Sigmoid colon (tissue), 7 donors: ENCODE data around the gene PANX1. TPM values are rescaled to one million over a fixed set of nuclear protein-coding genes. Genes with fewer than 3 reads are reported as not detected.

Experiments used
- DNase-seq: peaks from one replicate; pipeline ENCODE4 v3.0.0-alpha.2; 2019
- H3K27ac ChIP-seq, 4 donors: fragments of 200-600 bp; sonication (generic); one replicate each; pipeline ENCODE4 v1.5.1; 2016 to 2019; ENCODE audit warnings: mild to moderate bottlenecking in 1 of 4
- H3K27me3 ChIP-seq, 3 donors: fragments of 200-600 bp; sonication (generic); one replicate each; pipeline ENCODE4 v1.5.1; 2019; ENCODE audit warnings: mild to moderate bottlenecking in 1 of 3
- H3K36me3 ChIP-seq, 4 donors: fragments of 200-600 bp; sonication (generic); one replicate each; pipeline ENCODE4 v1.5.1; 2016 to 2019
- H3K4me1 ChIP-seq, 4 donors: fragments of 200-600 bp; sonication (generic); one replicate each; pipeline ENCODE4 v1.5.1; 2017 to 2019
- H3K4me3 ChIP-seq, 4 donors: fragments of 200-600 bp; sonication (generic); one replicate each; pipeline ENCODE4 v1.5.1; 2017 to 2019; ENCODE audit warnings: mild to moderate bottlenecking in 2 of 4, moderate library complexity in 1 of 4
- H3K9me3 ChIP-seq, 4 donors: fragments of 200-600 bp in 3 of 4; sonication (generic) in 3 of 4; one replicate each; pipeline versions ENCODE4 v1.5.1 to v1.6.1; 2013 to 2019
- CTCF ChIP-seq, 4 experiments: fragments of 450-650 bp in 3 of 4; fragments of 200-600 bp in 1 of 4; IDR thresholded peaks; one replicate each; pipeline ENCODE4 v1.5.1; 2016 to 2019; ENCODE audit warnings: antibody characterized with exemption in 4 of 4, mild to moderate bottlenecking in 3 of 4, moderate library complexity in 2 of 4
- EP300 ChIP-seq, 4 donors: sonication (generic); formaldehyde crosslinking; IDR thresholded peaks; one replicate each; pipeline ENCODE4 v1.6.1; 2017; ENCODE audit warnings: antibody characterized with exemption in 4 of 4
- POLR2A ChIP-seq, 2 donors: fragments of 450-650 bp; IDR thresholded peaks; one replicate each; pipeline ENCODE4 v1.6.1; 2016; ENCODE audit warnings: antibody characterized with exemption in 2 of 2, mild to moderate bottlenecking in 2 of 2, moderate library complexity in 2 of 2
- POLR2AphosphoS5 ChIP-seq, 4 donors: sonication (generic); formaldehyde crosslinking; IDR thresholded peaks; one replicate each; pipeline ENCODE4 v1.6.1; 2017; ENCODE audit warnings: antibody characterized with exemption in 4 of 4
- WGBS, 2 donors: extraction: QIAGEN DNeasy Blood & Tissue Kit; methylation state at CpG; one replicate each; pipeline ENCODE4 v1.1.7; 2013; 5-methylcytosine and 5-hydroxymethylcytosine counted together
- intact Hi-C: fragments of 100-400 bp; cut with DNase I; formaldehyde crosslinking; loops from one replicate; pipeline ENCODE4 v1.15.1; 2023
- polyA plus RNA-seq, 3 donors: library from polyadenylated mRNA; stranded (reverse); fragments of 200-250 nt; gene quantifications; one replicate each; pipeline ENCODE4 v1.2.3, GENCODE V29; 2013
- total RNA-seq, 4 donors: library from RNA; depleted of rRNA; stranded (reverse); fragments of >200 nt; gene quantifications; one replicate each; pipeline ENCODE4 v1.1.0, GENCODE V29; 2016
- donor health status: healthy with polysubstance abuse.
- donor health status: Bipolar disorder and iron deficiency.
- donor health status: healthy.

The PANX1 gene
- total and polyA plus RNA-seq, 7 donors: 1.2 to 35.7 (median 21.6) TPM

DNA sequence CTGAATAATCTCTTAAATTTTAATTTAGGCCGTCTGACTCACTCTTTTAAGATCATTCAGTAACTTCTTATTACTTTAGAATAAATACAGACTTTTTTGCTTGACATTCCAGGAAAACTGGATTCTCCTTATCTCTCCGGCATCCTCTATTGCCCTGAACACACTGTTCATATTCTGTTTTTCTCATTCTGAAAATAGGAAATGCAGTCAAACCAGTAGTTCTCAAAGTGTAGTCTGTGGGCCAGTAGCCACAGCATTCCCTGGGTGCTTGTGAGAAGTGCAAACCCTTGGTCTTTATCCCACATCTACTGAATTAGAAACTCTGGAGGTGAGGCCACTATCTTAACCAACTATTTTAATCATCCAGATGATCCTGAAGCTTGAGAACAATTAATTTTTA is 84.3 kb downstream of the PANX1 start:
- intact Hi-C loops: no loop called here
- Histone ChIP-seq H3K9me3 (no peaks in the 10 kb centered on the region), H3K27ac (no peak overlapping the region), H3K4me1 (no peaks in the 10 kb centered on the region), H3K4me3 (no peak overlapping the region), H3K27me3 (no peaks in the 10 kb centered on the region), H3K36me3 (no peaks in the 10 kb centered on the region)
- 73 to 79% methylated on average over 2 of the region's 2 CpGs for WGBS, 2 donors
- DNase-seq: no peak
- TF ChIP-seq CTCF (IDR thresholded peaks at IDR 0.05): no peak
- TF ChIP-seq POLR2A (IDR thresholded peaks at IDR 0.05): no peak
- no peak for TF ChIP-seq POLR2AphosphoS5 (IDR thresholded peaks at IDR 0.05)
- no peak for TF ChIP-seq EP300 (IDR thresholded peaks at IDR 0.05)

GRCh38 chr11:94217705-94218104 is 89.1 kb downstream of the PANX1 start:
- no peak overlapping the region for H3K27ac ChIP-seq
- no peaks in the 10 kb centered on the region for H3K4me1 ChIP-seq
- H3K4me3 ChIP-seq: no peak overlapping the region
- H3K27me3 ChIP-seq: no peaks in the 10 kb centered on the region
- TF ChIP-seq POLR2A (IDR thresholded peaks at IDR 0.05): no peak
- TF ChIP-seq POLR2AphosphoS5 (IDR thresholded peaks at IDR 0.05): no peak
- no peak for TF ChIP-seq CTCF (IDR thresholded peaks at IDR 0.05)
- no peak for TF ChIP-seq EP300 (IDR thresholded peaks at IDR 0.05)
- intact Hi-C loops: no loop called here
- 80 to 88% methylated on average over 1 of the region's 1 CpG for WGBS, 2 donors
- H3K9me3 ChIP-seq: peaks cover 0 to 19% (median 2%) of the 10 kb centered on the region in 4 donors
- no peak for DNase-seq
- no peaks in the 10 kb centered on the region for H3K36me3 ChIP-seq

GRCh38 chr11:94218372-94218771 is 89.7 kb downstream of the PANX1 start:
- TF ChIP-seq CTCF (IDR thresholded peaks at IDR 0.05) (no peak), POLR2A (IDR thresholded peaks at IDR 0.05) (no peak), EP300 (IDR thresholded peaks at IDR 0.05) (no peak), POLR2AphosphoS5 (IDR thresholded peaks at IDR 0.05) (no peak)
- no peak overlapping the region for H3K27ac ChIP-seq
- no peak for DNase-seq
- no peaks in the 10 kb centered on the region for H3K36me3 ChIP-seq
- H3K4me3 ChIP-seq: no peak overlapping the region
- WGBS, 2 donors: 90 to 93% methylated on average over 2 of the region's 2 CpGs
- H3K27me3 ChIP-seq: no peaks in the 10 kb centered on the region
- H3K9me3 ChIP-seq: peaks cover 0 to 19% (median 2%) of the 10 kb centered on the region in 4 donors
- no peaks in the 10 kb centered on the region for H3K4me1 ChIP-seq
- intact Hi-C loops: no loop called here

DNA sequence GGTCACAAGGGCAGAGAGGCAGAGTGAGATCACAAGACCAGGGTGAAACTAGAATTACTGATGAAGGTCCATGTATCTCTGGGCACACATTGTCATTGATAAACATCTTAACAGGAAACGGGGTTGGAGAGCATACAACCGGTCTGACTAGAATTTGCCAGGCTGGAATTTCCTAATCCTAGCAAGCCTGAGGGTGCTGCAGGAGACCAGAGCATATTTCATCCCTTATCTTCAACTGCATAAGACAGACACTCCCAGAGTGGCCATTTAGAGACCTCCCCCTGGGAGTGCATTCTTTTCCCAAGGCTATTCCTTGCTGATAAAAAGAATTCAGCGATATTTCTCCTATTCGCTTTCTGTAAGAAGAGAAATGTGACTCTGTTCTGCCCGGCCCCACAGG is 91.1 kb downstream of the PANX1 start:
- H3K27ac ChIP-seq: no peak overlapping the region
- H3K4me1 ChIP-seq: no peaks in the 10 kb centered on the region
- DNase-seq: no peak
- H3K36me3 ChIP-seq: no peaks in the 10 kb centered on the region
- TF ChIP-seq POLR2A (IDR thresholded peaks at IDR 0.05): no peak
- TF ChIP-seq EP300 (IDR thresholded peaks at IDR 0.05): no peak
- no peak for TF ChIP-seq CTCF (IDR thresholded peaks at IDR 0.05)
- TF ChIP-seq POLR2AphosphoS5 (IDR thresholded peaks at IDR 0.05): no peak
- H3K27me3 ChIP-seq: no peaks in the 10 kb centered on the region
- H3K9me3 ChIP-seq: peaks cover 0 to 19% (median 2%) of the 10 kb centered on the region in 4 donors
- WGBS, 2 donors: 87 to 90% methylated on average over 5 of the region's 5 CpGs
- H3K4me3 ChIP-seq: no peak overlapping the region
- intact Hi-C loops: no loop called here

GRCh38 chr11:94224078-94224477 is 95.4 kb downstream of the PANX1 start:
- intact Hi-C loops: no loop called here
- H3K4me3 ChIP-seq: no peak overlapping the region
- no peaks in the 10 kb centered on the region for H3K36me3 ChIP-seq
- DNase-seq: no peak
- H3K9me3 ChIP-seq: peaks cover 0 to 10% (median under 1%) of the 10 kb centered on the region in 4 donors
- H3K27me3 ChIP-seq: no peaks in the 10 kb centered on the region
- no peak for TF ChIP-seq POLR2A (IDR thresholded peaks at IDR 0.05)
- TF ChIP-seq POLR2AphosphoS5 (IDR thresholded peaks at IDR 0.05): no peak
- no peak for TF ChIP-seq EP300 (IDR thresholded peaks at IDR 0.05)
- no peak for TF ChIP-seq CTCF (IDR thresholded peaks at IDR 0.05)
- no peaks in the 10 kb centered on the region for H3K4me1 ChIP-seq
- no peak overlapping the region for H3K27ac ChIP-seq
- 35 to 58% methylated on average over 3 of the region's 3 CpGs for WGBS, 2 donors
